RWPE1 (cell line): ENCODE data around the gene TFEB.

Experiments
- CTCF ChIA-PET: fragments of 350-600 bp; sonication (Branson Sonifier 250); formaldehyde crosslinking; extraction: SDS; loops from one replicate; lab custom pipeline; 2021; lab: Yijun Ruan, JAX
- POLR2A ChIA-PET: fragments of 400-600 bp; formaldehyde crosslinking; extraction: SDS; loops from one replicate; lab custom pipeline; 2020; ENCODE audit warnings: antibody characterized with exemption; ENCODE audit not compliant: low non-redundant PET; lab: Yijun Ruan, JAX
- DNase-seq: peaks from one replicate; pipeline ENCODE4 v3.0.0; 2012; ENCODE audit warnings: low spot score
- H3K27ac ChIP-seq: fragments of 450-650 bp; 2 replicates; pipeline ENCODE4 v1.5.1; 2017
- TF ChIP-seq, protein P1 (sequence below): fragments of 450-650 bp; conservative IDR thresholded peaks from 2 replicates; pipeline ENCODE4 v1.5.1; 2017; ENCODE audit warnings: low read depth, mild to moderate bottlenecking

TFEB gene

GRCh38 chr6:41704028-41704427, 31.4 kb downstream of the TFEB start:
- peak overlapping the region; percentile 96; the same call in 1 of the 2 replicates for H3K27ac ChIP-seq
- CTCF ChIA-PET = interaction anchor here (0.6 kb wide), 1 partner anchor 319 kb away, joined by 3 read pairs; no protein-coding TSS in a partner anchor
- TF ChIP-seq, protein P1, sequence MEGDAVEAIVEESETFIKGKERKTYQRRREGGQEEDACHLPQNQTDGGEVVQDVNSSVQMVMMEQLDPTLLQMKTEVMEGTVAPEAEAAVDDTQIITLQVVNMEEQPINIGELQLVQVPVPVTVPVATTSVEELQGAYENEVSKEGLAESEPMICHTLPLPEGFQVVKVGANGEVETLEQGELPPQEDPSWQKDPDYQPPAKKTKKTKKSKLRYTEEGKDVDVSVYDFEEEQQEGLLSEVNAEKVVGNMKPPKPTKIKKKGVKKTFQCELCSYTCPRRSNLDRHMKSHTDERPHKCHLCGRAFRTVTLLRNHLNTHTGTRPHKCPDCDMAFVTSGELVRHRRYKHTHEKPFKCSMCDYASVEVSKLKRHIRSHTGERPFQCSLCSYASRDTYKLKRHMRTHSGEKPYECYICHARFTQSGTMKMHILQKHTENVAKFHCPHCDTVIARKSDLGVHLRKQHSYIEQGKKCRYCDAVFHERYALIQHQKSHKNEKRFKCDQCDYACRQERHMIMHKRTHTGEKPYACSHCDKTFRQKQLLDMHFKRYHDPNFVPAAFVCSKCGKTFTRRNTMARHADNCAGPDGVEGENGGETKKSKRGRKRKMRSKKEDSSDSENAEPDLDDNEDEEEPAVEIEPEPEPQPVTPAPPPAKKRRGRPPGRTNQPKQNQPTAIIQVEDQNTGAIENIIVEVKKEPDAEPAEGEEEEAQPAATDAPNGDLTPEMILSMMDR = no peak
- POLR2A ChIA-PET = no interaction called here
- no peak for DNase-seq

DNA sequence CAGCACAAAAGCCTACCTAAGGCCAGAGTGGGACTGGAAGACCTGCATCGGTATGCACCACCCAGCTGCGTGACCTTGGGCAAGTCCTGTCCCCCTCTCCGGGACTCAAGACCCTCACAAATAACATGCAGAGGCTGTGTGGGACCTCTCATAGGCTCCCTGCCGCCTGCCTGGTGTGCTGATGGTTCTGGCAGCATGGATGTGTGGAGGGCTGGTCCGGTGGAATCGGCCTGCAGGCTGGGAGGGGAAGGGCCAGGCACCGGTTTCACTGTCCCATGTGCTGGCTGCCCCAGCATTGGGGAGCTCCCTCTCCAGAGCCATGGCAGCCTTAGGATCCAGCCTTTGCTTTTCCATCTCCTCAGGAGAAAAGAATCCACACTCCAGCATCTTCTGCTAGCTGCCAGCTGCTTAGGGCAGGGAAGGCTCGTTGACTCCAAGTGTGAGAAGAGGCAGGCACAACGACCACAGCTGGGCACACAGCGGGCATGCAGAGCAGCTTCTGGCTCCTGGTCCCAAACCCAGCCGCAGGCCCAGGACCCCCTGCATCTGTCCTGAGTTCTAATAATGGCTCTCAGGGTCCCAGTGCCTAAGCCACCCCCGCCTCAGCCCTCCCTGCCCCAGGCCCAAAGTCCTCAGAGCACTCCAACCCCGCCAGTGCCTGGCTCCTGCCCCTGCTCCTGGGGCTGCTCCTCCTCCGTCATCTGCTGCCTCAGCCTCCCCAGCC, 32.5 kb downstream of the TFEB start:
- TF ChIP-seq, protein P1 = no peak
- POLR2A ChIA-PET = interaction anchor here (0.9 kb wide), 1 partner anchor 31 kb away, joined by 3 read pairs; no protein-coding TSS in a partner anchor
- DNase-seq = no peak
- CTCF ChIA-PET = interaction anchor here (0.7 kb wide), 1 partner anchor 19 kb away, joined by 4 read pairs; no protein-coding TSS in a partner anchor
- peak overlapping the region; percentile 23 for H3K27ac ChIP-seq

- POLR2A ChIA-PET = interaction anchor here (0.7 to 0.9 kb wide), 2 partner anchors 32 to 55 kb away, joined by 3 to 7 read pairs; no protein-coding TSS in a partner anchor
- TF ChIP-seq, protein P1 = no peak
- no peak for DNase-seq
- CTCF ChIA-PET = interaction anchor here (0.5 to 0.7 kb wide), 2 partner anchors 19 to 221 kb away, joined by 3 to 4 read pairs; no protein-coding TSS in a partner anchor
- peak overlapping the region; percentile 23 for H3K27ac ChIP-seq
These were observed 33.2 kb downstream of the TFEB start for GRCh38 chr6:41702089-41702745.

- DNase-seq = no peak
- POLR2A ChIA-PET = no interaction called here
- TF ChIP-seq, protein P1 = no peak
- CTCF ChIA-PET = interaction anchor here (0.6 to 0.7 kb wide), 2 partner anchors 16 to 110 kb away, joined by 3 to 4 read pairs; no protein-coding TSS in a partner anchor
- H3K27ac ChIP-seq = peak overlapping the region; percentile 23
These were observed 34.7 kb downstream of the TFEB start for GRCh38 chr6:41700463-41701347.

GRCh38 chr6:41699063-41699462, 36.3 kb downstream of the TFEB start:
- DNase-seq = no peak
- TF ChIP-seq, protein P1 = no peak
- POLR2A ChIA-PET = no interaction called here
- H3K27ac ChIP-seq = peak overlapping the region; percentile 46
- CTCF ChIA-PET = interaction anchor here (0.6 kb wide), 1 partner anchor 859 kb away, joined by 3 read pairs; no protein-coding TSS in a partner anchor
